ENCODE measurements around the gene ACOX3.

The ACOX3 gene

DNA sequence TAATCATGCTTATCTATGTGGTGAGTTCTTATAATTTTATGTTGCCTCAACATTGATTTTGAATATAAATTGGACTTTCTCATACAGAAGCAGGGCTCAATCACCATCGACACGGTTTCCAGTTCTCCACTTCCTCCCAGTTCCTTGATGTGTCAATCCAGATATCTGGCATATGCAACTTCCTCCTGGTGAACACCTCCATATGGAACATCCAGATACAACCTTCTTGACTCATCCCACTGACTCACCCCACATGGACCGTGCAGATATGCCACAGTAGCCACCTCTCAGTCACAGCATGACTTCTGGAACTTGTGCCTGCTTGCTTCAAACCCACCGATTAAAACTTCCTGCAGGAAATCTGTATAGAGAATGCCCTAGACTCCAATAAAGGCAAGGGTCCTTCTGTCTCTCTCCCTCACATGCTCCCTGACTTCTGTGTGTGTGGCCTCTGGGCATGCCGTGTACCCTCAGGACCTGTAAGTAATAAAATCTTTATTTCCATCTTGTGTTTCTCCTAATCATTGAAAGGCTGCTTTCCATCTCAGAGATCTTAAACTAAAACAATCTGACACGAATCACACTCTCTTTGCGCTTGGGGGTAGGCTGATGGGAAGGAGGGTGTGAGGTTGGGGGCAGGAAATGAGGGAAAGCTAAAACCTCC, 104.0 kb downstream of the ACOX3 start:
- no peak for DNase-seq (ENCODE audit: low read depth in 2 of 2)

DNA sequence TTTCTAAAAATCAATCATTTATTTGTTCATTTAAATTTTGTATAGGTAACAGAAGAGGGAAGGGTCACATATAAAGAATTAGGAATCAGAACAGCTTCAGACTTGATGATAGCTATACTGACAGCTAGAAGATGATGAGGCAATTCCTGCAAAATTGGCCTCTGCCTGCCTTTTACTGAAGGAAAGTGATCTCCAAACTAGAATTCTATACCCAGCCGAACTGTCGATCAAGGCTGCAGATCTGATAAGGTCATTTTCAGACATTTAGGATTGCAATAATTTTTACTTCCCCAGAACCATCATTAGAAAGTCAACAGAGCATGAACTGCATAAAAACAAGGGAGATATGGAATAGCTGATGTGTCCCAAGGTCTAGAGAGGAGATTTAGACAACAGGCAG, 104.7 kb downstream of the ACOX3 start:
- DNase-seq (ENCODE audit: low read depth in 2 of 2): no peak

DNA sequence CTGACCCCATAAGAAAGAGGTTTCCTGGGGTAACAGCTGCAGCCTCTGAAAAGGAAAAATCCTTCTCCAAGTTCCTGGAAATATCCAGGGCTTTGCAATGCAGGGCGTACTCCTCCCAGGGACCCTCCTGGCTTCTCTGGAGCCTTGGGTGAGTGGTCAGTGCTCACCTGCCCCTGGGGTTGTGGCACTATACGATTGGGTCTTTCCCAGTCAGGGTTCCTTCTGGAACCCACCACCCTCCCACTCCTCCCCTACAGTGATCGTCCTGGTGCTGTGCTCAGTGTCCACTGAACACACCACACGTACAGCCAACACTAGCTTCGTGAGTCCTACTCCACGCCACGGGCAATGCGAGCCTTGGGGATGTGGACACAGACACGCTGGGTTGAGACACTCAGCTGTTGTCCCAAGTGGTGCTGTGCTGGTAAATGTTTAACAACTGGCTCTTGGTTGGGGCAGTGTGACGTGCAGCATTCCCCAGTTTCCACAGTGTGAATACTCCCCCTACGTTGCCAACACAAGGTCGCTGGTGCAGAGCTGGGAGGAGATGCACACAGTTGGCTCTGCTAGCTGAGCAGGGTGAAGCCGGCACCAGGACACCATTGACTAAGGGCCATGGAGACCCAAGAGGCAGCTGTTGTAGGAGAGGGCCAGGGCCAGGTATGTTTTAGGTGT, 105.6 kb downstream of the ACOX3 start:
- no peak for DNase-seq (ENCODE audit: low read depth in 2 of 2)

DNA sequence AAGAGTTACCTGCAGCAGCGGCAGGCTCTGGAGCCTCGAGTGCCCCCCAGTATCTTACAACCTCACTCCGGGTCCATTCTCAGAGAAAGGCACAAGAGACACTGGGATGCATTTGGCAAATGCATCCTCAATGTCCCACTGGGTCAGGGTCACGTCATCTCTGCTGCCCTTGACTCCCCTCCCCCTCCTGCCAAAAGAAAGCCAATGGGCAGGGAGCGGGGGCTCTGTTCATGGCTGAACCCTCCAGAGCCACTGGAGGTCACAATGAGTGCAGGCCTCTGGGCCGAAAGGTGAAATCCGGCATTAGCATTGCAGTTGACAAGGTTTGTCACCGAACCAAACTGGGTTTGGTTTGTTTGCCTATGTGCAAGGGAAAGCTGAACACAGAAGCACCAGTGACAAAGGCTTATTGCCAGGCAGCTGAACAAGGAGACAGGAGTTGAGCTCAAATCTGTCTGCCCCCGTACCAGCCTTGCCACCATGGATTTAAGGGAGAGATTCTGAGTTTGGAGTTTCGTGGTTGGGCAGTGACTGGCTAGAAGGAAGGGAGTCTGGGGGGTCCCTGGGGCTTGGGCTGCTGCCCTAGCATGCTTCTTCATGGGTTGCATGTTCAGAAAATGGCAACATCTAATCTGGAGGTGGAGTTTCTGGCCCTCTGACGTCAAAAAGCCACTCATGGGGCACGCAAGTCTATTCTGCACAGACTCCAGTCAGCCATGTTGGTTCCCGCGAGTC, 106.6 kb downstream of the ACOX3 start:
- DNase-seq (ENCODE audit: low read depth in 2 of 2): no peak

DNA sequence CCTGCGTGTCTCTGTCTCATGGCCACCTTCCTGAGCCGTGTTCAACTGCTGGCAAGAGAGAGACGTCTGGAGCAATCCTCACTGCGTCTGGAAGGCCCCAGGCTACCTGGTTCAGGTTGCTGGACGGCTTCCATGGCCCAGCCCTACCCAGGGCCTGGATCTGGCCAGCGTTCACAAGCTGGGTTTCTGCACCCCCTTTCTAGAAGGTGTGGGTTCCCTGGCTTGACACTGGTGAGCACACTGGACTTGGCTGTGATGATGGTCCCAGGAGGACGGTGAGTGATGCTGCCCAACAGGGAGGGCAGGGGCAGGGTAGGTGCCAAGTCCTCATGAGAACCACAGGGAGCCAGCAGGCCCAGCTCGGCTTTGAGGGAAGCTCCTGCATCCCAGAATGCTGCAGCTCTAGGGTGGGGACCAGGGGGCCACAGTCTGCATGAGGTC, 107.6 kb downstream of the ACOX3 start:
- DNase-seq (ENCODE audit: low read depth in 2 of 2): no peak

DNA sequence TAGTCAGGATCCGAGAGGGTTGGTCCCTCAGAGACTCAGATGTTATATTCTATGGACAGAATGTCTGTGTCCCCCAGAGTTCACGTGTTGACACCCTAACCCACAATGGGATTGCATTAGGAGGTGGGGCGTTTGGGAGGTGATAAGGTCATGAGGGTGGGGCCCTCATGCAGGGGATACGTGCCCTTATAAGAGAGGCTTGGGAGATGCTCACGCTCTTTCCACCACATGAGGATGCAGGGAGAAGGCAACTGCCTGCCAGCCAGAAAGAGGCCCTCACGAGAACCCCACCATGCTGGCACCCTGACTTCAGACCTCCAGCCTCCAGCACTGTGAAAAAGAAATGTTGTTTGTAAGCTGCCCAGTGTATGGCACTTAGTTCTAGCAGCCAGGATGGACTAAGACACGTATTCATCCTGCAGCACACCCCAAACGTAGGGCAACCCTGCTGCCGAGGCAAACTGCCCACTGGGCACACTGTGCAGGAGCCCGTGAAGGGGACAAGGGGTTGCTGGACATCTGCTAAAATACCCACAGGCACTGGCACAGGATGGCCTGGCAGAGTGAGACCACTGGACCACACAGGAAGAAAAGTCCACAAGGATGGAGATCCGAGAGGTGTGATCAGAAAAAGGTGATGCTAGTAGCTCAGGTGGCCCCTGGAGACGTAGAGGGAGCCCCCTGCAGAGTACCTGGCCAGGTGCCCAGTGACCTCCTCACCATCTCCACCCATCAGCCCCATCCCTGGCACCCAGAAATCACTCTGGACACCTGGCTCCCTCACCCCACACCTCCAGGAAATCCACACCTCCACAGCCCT, 108.3 kb downstream of the ACOX3 start:
- no peak for DNase-seq (ENCODE audit: low read depth in 2 of 2)

DNA sequence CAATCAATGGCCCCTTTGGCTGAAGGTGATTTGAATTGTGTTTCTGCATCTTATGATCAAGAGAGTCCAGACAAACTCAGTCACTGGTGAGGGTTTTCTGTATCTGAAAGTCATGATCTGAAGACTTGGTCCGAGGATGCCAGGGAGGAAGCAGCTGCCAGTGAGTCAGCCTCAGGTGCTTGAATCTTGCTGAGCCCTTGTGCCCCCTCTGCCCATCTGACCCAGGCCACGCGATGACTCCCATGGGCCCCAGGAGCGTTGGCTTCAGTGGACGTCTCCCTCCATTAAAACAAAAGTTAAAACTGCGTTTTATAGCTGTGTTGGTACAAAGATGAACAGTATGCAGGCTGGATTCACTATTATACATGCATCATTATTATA, 109.0 kb downstream of the ACOX3 start:
- DNase-seq (ENCODE audit: low read depth in 2 of 2): no peak

DNA sequence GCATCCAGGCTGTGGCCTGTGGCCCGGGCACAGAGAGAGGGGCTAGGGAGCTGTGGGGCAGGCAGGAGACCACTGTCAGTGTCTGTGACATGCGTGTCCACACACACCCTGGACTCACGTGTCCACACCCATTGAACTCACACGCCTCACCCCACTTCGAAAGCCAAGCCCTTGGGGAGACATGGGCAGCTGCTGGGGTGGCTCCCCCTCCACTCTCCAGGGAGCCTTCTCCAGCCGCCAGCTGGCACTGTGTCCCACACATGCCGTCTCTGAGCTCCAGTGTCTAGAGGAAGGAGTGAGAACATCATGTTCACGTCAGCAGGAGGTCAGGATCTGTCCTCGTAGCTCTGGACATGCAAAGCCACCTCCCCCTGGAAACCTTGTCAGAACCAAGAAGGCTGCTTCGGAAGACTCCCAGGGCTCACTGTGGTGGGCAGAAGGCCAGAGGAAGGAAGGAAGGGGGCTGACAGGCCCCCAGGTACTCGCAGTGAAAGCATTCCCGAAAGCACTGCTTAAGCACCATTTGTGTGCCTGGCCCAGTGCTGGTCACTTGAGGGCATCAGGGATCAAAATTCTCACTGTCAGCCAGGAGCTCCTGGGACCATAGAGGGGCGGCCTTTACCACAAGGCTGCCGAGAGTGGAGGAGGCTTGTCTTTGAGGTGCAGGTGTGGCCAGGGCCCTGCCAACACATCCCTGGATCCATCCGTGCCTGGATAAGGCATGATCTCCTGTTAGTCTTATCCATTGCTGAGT, 109.5 kb downstream of the ACOX3 start:
- DNase-seq (ENCODE audit: low read depth in 2 of 2): no peak

DNA sequence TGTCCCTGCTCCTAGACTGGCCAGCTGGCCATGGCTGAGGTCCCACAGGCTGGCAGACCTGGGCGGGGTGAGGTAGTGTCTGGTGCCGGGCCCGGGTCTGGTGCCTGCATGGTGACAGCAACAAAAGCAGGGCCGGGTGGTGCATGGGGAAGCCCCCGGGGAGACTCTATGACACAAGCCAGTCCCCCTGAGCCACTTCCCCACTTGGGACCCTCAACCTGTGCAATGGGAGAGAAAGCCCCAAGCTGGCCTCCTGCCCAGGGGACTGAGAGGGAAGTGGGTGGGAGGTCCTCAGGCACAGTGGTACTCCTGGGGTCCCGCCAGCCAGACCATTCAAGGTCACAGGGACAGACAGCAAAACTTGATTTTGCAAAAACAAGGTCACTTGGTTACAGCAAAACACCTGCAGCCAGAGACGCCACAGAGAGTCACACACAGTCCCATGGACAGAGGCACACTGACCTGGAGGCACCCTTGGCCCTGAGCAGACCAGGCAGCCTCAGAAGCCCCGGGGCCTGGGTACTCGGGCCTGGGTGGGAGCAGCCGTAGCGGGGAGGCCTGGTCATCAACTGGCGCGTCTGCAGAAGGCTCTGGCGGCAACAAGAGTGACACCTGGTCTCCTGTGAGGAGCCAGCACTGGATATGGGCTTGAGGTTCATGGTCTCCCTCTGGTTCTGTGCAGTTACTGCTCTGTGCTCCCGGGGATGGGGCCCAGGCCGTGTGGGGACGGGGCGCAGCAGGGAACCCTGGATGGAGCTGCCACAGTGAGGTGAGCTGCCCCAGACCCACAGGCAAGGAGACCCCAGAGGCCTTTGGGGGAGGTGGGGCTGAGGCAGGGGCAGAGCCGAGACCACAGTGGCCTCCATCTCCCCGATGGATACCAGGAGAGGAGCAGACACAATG, 110.4 kb downstream of the ACOX3 start:
- no peak for DNase-seq (ENCODE audit: low read depth in 2 of 2)

DNA sequence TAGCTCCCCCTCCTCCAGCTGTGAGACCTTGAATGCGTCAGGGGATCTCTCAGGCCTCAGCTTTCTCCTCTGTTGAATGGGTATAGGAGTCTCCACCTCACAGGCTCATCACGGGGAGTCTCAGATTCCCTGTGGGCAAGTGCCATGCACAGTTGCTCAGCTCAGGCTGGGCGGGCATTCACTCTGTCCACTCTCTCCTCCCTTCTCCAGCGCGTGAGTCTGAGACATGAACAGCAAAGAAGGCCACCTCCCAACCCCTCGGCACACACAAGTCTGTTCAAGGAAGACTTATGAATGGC, 111.0 kb downstream of the ACOX3 start:
- DNase-seq (ENCODE audit: low read depth in 2 of 2): no peak

DNA sequence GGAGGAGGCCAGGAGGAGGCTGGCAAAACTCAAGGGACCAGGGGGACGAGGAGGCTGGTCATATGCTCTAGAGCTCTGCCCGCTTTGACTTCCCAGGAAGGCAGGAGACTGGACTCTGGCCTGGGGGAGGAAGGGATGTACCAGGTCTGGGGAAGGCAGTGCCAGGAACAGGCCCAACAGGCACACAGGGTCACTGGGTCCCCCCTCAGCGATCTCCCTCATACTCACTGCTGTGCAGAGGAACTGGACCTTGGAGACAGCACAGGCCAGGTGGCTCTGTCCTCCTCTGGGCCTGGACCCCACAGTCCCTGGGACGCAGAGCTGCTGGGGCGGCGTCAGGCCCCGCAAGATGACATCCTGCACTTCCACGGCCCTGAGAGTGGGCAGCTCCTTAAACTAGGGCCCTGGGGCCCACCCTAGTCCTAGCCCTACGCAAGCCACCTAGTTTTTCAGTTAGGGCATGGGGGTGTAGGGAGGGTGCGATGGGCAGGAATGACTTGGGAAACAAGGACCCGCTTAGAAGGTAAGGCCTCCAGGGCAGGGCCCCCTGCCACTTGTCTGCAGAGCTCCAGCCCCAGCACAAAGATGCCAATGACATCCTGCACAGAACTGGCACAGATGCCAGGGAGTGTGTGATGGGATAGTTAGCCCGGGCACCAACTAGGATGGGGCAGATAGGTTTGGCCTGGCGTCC, 111.5 kb downstream of the ACOX3 start:
- no peak for DNase-seq (ENCODE audit: low read depth in 2 of 2)

DNA sequence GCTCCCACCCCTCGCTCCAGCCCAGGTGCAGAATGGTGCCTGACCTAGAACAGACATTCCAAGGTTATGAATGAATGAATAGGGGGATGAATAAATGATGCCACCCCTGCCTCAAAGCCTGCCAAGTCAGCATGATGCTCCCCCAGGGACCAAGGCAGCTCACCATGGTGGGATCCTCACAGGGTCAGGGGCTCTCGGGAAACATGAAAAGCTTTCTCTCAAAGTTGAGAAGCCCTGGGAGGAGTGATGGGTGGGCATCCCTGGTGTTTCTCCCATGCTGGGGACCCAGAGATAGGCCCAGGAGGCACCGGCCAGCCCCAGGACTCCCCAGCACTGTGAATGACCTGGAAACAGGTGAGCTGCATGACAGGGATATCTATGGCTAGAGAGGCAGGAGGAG, 112.1 kb downstream of the ACOX3 start:
- DNase-seq (ENCODE audit: low read depth in 2 of 2): no peak

DNA sequence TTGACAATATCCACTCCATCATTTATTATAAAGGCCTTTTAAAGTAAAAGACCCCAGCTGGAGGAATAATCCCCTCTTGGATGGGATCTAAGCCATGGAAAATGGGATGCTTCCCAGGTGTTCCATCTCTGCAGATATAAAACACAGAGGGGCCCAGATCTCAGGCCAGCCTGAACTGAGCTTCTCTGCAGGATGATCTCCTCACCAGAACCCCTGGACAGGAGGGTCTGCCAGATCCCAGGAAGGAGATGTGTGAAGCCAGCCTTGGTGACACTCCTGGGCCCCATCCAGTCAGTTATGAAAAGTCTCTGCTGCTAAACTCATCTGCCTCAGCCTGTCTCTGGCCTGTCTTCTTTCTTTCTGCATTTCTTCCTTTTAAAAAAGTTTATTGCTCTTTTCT, 114.3 kb downstream of the ACOX3 start:
- no peak for DNase-seq (ENCODE audit: low read depth in 2 of 2)

DNA sequence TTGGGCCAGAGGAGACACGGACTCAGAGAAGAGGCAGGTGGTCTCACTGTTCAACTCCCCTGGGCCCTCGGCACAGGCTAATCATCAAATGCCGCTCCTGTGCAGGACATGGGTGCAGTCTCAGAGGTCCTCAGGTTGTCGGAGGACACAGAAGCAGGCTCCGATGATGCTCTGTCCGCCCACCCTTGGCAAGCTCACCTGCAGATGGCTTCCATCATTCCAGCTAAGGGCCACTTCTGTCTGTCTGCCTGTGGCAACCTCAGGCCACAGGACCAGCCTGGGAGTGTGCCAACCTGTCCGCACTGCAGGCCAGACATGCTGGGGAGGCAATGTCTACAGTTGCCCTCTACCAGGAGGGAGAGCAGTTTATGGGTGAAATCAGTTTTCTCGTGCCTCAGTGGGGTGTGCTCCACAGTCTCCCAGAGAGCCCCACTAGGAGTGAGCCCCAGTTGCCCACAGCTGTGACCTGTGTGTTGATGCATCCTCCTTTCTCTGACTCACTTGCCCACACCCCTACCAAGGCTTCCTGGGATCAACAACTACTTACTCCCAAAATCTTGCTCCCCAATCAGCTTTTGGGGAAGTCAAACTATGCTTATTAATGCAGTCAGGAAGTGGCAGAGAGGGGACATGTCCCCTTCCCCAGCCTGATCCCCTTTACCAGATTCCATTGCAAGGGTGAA, 115.1 kb downstream of the ACOX3 start:
- DNase-seq (ENCODE audit: low read depth in 2 of 2): no peak

DNA sequence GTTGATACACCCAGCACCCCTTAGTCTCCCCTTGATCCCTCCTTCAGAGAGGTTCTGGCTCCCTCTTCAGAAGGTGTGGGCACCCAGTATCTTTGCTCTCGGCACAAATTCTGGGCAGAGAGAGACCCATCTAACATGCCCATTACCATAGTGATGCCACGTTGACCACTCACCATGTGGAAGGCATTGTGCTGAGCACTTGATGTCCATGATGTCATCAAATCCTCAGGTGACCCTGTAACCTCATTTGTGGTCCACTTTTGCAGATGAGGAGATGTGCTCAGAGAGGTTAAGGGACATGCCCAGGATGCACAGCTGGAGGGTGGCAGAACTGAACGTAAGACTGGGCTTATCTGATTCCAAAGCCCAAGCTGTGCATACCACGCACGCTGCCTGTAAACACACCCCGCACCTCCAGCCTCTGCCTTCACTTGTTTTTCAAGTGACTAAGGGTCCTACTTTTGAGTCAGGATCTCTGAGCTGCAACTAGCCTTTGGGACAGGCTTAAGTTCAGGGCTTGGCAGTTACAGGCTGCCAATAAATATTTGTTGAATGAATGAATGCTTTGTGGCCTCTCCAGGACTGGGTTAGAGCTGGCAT, 115.8 kb downstream of the ACOX3 start:
- DNase-seq (ENCODE audit: low read depth in 2 of 2): no peak

DNA sequence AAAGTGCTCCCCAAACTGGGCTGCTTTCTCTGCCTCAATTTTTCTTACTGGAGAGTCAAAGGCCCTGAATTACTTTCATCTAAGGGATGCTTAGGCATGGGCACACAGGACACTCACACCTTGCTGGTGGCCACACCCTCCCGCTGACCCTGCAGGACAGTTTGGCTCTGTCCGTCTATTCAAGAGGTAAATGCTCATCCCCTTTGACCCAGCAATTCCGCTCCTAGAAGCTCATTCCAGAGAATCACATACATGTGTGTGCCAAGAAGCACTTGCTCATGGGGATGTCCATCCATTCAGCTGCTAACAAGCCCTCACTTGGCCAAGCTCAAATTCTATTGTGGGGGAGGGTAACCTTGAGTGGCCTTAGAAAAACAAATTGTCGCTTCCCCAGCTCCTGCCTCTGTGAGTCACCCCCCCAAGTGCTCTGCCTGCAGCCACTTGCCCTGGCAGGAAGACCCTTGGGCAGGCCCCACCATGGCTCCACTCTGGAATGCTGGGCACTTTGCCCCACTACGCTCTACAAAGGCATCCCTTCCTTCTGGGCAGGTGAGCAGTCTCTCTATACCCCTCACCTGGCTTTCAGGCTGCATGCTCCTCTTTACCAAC, 116.5 kb downstream of the ACOX3 start:
- no peak for DNase-seq (ENCODE audit: low read depth in 2 of 2)

DNA sequence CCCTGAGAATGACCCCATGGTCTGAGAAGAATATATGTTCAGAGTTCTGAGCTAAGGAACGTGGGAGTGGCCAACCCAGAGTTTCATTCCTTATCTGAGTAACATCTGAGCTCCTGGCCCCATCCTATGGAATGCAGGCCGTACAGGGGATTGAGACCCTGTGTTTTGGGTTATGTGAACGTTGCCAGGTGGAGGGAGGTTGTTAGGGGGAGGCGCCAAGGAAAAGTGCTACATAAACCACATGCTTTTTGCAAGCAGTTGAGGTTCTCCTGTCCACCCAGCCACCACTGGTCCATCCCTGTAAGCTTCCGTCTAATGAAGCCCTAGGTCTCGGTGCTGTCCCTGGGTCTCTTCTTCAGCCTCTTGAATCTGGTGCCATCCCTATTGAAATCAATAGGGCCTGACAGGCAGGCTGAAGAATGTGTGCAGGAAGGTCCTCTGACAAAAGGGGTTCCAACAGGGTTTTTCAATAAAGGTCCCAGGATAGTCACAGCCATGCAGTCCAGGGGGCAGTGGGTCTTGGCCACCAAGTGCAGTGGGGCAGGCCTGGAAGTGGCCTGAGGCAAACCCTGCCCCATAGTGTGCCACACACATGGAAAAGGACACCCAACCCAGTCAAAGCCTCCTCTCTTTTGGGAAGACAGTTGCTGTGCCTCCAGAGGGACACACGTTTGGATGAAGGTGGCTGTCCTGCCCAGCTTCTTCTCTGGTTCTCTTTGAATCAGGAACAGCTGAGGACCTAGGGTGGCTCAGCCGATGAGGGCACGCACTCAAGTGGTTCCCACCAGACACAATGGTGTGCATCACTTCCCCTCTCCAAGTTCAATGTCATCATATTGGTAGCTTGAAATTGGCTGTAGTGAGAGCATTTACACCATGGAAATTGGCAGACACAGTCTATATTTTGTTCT, 117.5 kb downstream of the ACOX3 start:
- DNase-seq (ENCODE audit: low read depth in 2 of 2): no peak

DNA sequence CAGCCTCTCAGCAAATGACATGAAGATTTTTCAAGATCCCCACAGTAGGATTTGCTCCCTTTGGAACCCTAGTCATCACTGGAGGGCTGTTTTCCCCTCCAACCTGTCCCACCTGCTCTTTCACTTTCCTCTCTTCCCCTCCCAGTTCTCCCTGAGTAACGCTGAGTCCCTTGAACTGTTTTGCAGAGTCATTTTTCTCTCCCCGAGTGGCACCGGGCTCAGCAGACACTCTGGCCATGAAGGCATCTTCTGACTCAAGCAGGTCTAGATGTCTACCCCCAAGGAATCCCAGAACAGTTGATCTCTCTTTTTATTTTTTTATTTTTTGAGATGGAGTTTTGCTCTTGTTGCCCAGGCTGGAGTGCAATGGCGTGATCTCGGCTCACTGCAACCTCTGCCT, 118.8 kb downstream of the ACOX3 start:
- DNase-seq (ENCODE audit: low read depth in 2 of 2): no peak

Data from fibroblast of skin of left quadriceps (primary cell).